Esophagus muscularis mucosa (tissue), 4 donors: ENCODE measurements around the gene PTPRK.

Experiments
- CTCF ChIP-seq, 3 experiments: fragments of 200-600 bp in 2 of 3; fragments of 450-650 bp in 1 of 3; sonication (generic) in 2 of 3; IDR thresholded peaks; one replicate each; pipeline ENCODE4 v1.5.1; 2017 to 2019; ENCODE audit warnings: antibody characterized with exemption in 3 of 3, mild to moderate bottlenecking in 2 of 3, moderate library complexity in 1 of 3
- EP300 ChIP-seq: sonication (generic); formaldehyde crosslinking; IDR thresholded peaks from one replicate; pipeline ENCODE4 v1.6.1; 2017; ENCODE audit warnings: antibody characterized with exemption
- POLR2A ChIP-seq: fragments of 450-650 bp; IDR thresholded peaks from one replicate; pipeline ENCODE4 v1.6.1; 2017; ENCODE audit warnings: antibody characterized with exemption, moderate library complexity, mild to moderate bottlenecking, low read depth

- no peak for TF ChIP-seq CTCF (IDR thresholded peaks at IDR 0.05)
- no peak for TF ChIP-seq EP300
- TF ChIP-seq POLR2A: no peak
These were observed 579.2 kb downstream of the PTPRK start for GRCh38 chr6:127941228-127941627.
